Measurements from ENCODE around the gene PAM.

DNA sequence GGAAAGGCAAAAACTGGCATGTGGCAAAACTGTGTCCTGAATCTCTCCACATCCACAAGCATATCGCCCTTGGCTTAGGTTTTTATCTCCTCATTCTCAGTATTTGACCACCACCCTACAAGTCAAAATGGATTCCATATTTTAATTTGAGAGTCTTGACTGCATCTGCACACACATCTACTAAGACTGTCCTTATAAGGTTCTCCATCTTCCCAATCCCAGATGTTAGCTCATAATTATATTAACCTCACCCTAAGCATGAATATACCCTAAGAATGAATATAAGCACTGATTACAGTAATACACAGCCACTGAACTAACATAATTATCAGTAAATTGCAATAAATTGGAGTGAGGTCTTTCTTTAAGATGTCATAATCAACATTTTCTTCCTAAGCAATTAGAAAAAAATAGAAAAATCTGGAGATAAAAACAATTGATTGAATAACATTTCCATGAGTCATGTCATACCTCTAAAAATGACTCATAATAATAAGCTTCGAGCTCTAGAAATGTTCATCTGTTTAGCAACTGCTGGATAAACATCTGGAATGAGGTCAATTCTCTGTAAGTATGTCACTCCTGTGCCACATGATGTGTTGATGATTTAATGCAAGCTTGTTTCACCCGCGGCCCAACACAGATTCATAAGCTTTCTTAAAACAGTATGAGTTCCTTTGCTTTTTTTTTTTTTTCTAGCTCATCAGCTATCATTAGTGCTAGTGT, 39.9 kb upstream of the PAM start:
- TF ChIP-seq, protein P1, sequence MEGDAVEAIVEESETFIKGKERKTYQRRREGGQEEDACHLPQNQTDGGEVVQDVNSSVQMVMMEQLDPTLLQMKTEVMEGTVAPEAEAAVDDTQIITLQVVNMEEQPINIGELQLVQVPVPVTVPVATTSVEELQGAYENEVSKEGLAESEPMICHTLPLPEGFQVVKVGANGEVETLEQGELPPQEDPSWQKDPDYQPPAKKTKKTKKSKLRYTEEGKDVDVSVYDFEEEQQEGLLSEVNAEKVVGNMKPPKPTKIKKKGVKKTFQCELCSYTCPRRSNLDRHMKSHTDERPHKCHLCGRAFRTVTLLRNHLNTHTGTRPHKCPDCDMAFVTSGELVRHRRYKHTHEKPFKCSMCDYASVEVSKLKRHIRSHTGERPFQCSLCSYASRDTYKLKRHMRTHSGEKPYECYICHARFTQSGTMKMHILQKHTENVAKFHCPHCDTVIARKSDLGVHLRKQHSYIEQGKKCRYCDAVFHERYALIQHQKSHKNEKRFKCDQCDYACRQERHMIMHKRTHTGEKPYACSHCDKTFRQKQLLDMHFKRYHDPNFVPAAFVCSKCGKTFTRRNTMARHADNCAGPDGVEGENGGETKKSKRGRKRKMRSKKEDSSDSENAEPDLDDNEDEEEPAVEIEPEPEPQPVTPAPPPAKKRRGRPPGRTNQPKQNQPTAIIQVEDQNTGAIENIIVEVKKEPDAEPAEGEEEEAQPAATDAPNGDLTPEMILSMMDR (IDR thresholded peaks at IDR 0.05): no peak
- TF ChIP-seq POLR2A (IDR thresholded peaks at IDR 0.05) (no peak), POLR2AphosphoS5 (IDR thresholded peaks at IDR 0.05) (no peak)

All from breast epithelium (tissue), 3 donors.